Astrocyte (in vitro differentiated cells and primary cell): ENCODE data around the gene MRPS6. TPM values are rescaled to one million over a fixed set of nuclear protein-coding genes. Genes with fewer than 3 reads are reported as not detected.

Experiments
- DNase-seq: peaks from one replicate; pipeline ENCODE4 v3.0.0-alpha.2; 2010; ENCODE audit warnings: low read depth
- FAIRE-seq: peaks from 2 replicates; lab custom pipeline; 2011; peaks lifted over from hg19 to GRCh38; lab: Jason Lieb, UNC
- H2AFZ ChIP-seq: 2 replicates; pipeline ENCODE4 v1.6.0; 2012; ENCODE audit warnings: low read depth, low read length, inconsistent platforms
- H3K27ac ChIP-seq: 2 replicates; pipeline ENCODE4 v1.5.1; 2011; ENCODE audit warnings: low read depth, low read length, inconsistent platforms
- H3K27me3 ChIP-seq: 2 replicates; pipeline ENCODE4 v1.6.0; 2011; ENCODE audit warnings: low read length, inconsistent platforms; ENCODE audit not compliant: insufficient read depth
- H3K36me3 ChIP-seq: 2 replicates; pipeline ENCODE4 v1.5.1; 2011; ENCODE audit warnings: low read length, inconsistent platforms; ENCODE audit not compliant: insufficient read depth
- H3K4me1 ChIP-seq: 2 replicates; pipeline ENCODE4 v1.5.1; 2011; ENCODE audit warnings: low read length, inconsistent platforms; ENCODE audit not compliant: insufficient read depth
- H3K4me2 ChIP-seq: 2 replicates; pipeline ENCODE4 v1.6.0; 2012; ENCODE audit warnings: low read length, inconsistent platforms
- H3K4me3 ChIP-seq: 2 replicates; pipeline ENCODE4 v1.5.1; 2011; ENCODE audit warnings: low read depth, mild to moderate bottlenecking, low read length, inconsistent platforms; ENCODE audit not compliant: insufficient read depth
- H3K79me2 ChIP-seq: 2 replicates; pipeline ENCODE4 v1.6.0; 2012; ENCODE audit warnings: mild to moderate bottlenecking, low read length, inconsistent platforms; ENCODE audit not compliant: insufficient read depth
- H3K9ac ChIP-seq: 2 replicates; pipeline ENCODE4 v1.6.0; 2012; ENCODE audit warnings: mild to moderate bottlenecking, low read length, inconsistent platforms
- H3K9me3 ChIP-seq: 2 replicates; pipeline ENCODE4 v1.5.1; 2012; ENCODE audit warnings: low read depth, mild to moderate bottlenecking, low read length, inconsistent platforms; ENCODE audit not compliant: insufficient read depth
- H4K20me1 ChIP-seq: 2 replicates; pipeline ENCODE4 v1.6.0; 2012; ENCODE audit warnings: low read length, inconsistent platforms; ENCODE audit not compliant: insufficient read depth
- H3K27ac Mint-ChIP-seq: one replicate; pipeline ENCODE4 v1.8.0; 2021; ENCODE audit warnings: mild to moderate bottlenecking, mixed read lengths; ENCODE audit not compliant: unreplicated experiment
- H3K27me3 Mint-ChIP-seq: one replicate; pipeline ENCODE4 v1.8.0; 2021; ENCODE audit warnings: low read depth, mixed read lengths; ENCODE audit not compliant: unreplicated experiment
- H3K36me3 Mint-ChIP-seq: one replicate; pipeline ENCODE4 v1.8.0; 2021; ENCODE audit warnings: low read depth, mixed read lengths; ENCODE audit not compliant: unreplicated experiment
- H3K4me1 Mint-ChIP-seq: one replicate; pipeline ENCODE4 v1.8.0; 2021; ENCODE audit warnings: low read depth, mixed read lengths; ENCODE audit not compliant: unreplicated experiment
- H3K4me3 Mint-ChIP-seq: one replicate; pipeline ENCODE4 v1.8.0; 2021; ENCODE audit warnings: mild to moderate bottlenecking, moderate library complexity, mixed read lengths; ENCODE audit not compliant: unreplicated experiment
- H3K9me3 Mint-ChIP-seq: one replicate; pipeline ENCODE4 v1.8.0; 2021; ENCODE audit warnings: mild to moderate bottlenecking, mixed read lengths; ENCODE audit not compliant: unreplicated experiment
- CTCF ChIP-seq: IDR thresholded peaks from 2 replicates; pipeline ENCODE4 v1.5.1; 2011; ENCODE audit warnings: low read depth, mild to moderate bottlenecking, inconsistent platforms, low read length, moderate library complexity; ENCODE audit not compliant: insufficient read depth
- EZH2 ChIP-seq: IDR thresholded peaks from 2 replicates; pipeline ENCODE4 v1.6.1; 2012; ENCODE audit warnings: mild to moderate bottlenecking, low read length, inconsistent platforms; ENCODE audit not compliant: insufficient read depth
- total RNA-seq: library from RNA; stranded (reverse); gene quantifications from 2 replicates; pipeline ENCODE4 v1.2.1, GENCODE V29; 2021

MRPS6 gene
- total RNA-seq, 1 donor from 2014 or later: 67.5 TPM

GRCh38 chr21:34105947-34106541, 32.7 kb downstream of the MRPS6 start:
- Histone ChIP-seq H3K9ac (no peak overlapping the region), H3K27ac (no peak overlapping the region), H2AFZ (no peak overlapping the region), H3K27me3 (no peaks in the 10 kb centered on the region), H3K4me3 (no peak overlapping the region), H4K20me1 (peaks cover 34% of the 10 kb centered on the region), H3K79me2 (peaks cover 41% of the 10 kb centered on the region), H3K9me3 (no peaks in the 10 kb centered on the region), H3K36me3 (no peaks in the 10 kb centered on the region), H3K4me1 (no peaks in the 10 kb centered on the region), H3K4me2 (no peak overlapping the region)
- no peak for FAIRE-seq
- TF ChIP-seq CTCF: no peak
- TF ChIP-seq EZH2: no peak
- no peak for DNase-seq
- Mint-ChIP-seq H3K27ac (no peak overlapping the region), H3K4me3 (no peak overlapping the region), H3K9me3 (no peaks in the 10 kb centered on the region), H3K4me1 (peaks cover 9% of the 10 kb centered on the region), H3K36me3 (no peaks in the 10 kb centered on the region), H3K27me3 (no peaks in the 10 kb centered on the region)

- Mint-ChIP-seq H3K4me1 (peaks cover 12% of the 10 kb centered on the region), H3K36me3 (no peaks in the 10 kb centered on the region), H3K27ac (no peak overlapping the region), H3K4me3 (no peak overlapping the region), H3K9me3 (no peaks in the 10 kb centered on the region), H3K27me3 (no peaks in the 10 kb centered on the region)
- H3K4me2 ChIP-seq: no peak overlapping the region
- H3K9me3 ChIP-seq: no peaks in the 10 kb centered on the region
- H3K27me3 ChIP-seq: no peaks in the 10 kb centered on the region
- H3K36me3 ChIP-seq: no peaks in the 10 kb centered on the region
- TF ChIP-seq CTCF: no peak
- no peak for DNase-seq
- peaks cover 33% of the 10 kb centered on the region for H3K79me2 ChIP-seq
- no peaks in the 10 kb centered on the region for H3K4me1 ChIP-seq
- H4K20me1 ChIP-seq: peaks cover 39% of the 10 kb centered on the region
- H3K4me3 ChIP-seq: no peak overlapping the region
- H3K27ac ChIP-seq: no peak overlapping the region
- no peak for FAIRE-seq
- H2AFZ ChIP-seq: no peak overlapping the region
- H3K9ac ChIP-seq: no peak overlapping the region
These were observed 34.2 kb downstream of the MRPS6 start for GRCh38 chr21:34107606-34108005.

GRCh38 chr21:34109075-34109474, 35.7 kb downstream of the MRPS6 start:
- Histone ChIP-seq H3K4me3 (no peak overlapping the region), H3K27me3 (no peaks in the 10 kb centered on the region), H3K9me3 (no peaks in the 10 kb centered on the region), H3K79me2 (peaks cover 25% of the 10 kb centered on the region), H3K36me3 (no peaks in the 10 kb centered on the region), H3K27ac (no peak overlapping the region), H3K4me2 (no peak overlapping the region), H2AFZ (no peak overlapping the region), H3K4me1 (no peaks in the 10 kb centered on the region), H4K20me1 (peaks cover 43% of the 10 kb centered on the region), H3K9ac (no peak overlapping the region)
- no peaks in the 10 kb centered on the region for H3K36me3 Mint-ChIP-seq
- no peak overlapping the region for H3K27ac Mint-ChIP-seq
- DNase-seq (no peak), FAIRE-seq (no peak)
- H3K9me3 Mint-ChIP-seq: no peaks in the 10 kb centered on the region
- TF ChIP-seq CTCF (no peak), EZH2 (no peak)
- H3K4me1 Mint-ChIP-seq: peaks cover 20% of the 10 kb centered on the region
- H3K27me3 Mint-ChIP-seq: no peaks in the 10 kb centered on the region
- no peak overlapping the region for H3K4me3 Mint-ChIP-seq
